SK-N-SH (cell line): ENCODE data around the gene SH3PXD2A. TPM values are rescaled to one million over a fixed set of nuclear protein-coding genes. Genes with fewer than 3 reads are reported as not detected.

Experiments used
- CTCF ChIA-PET: fragments of 300-600, 350-600 bp; formaldehyde crosslinking; extraction: SDS; loops from one replicate; lab custom pipeline; 2021; lab: Yijun Ruan, JAX
- POLR2A ChIA-PET: fragments of 350-600 bp; sonication (Branson Sonifier 250); formaldehyde crosslinking; extraction: SDS; loops from one replicate; lab custom pipeline; 2020; ENCODE audit warnings: antibody characterized with exemption, inconsistent platforms; lab: Yijun Ruan, JAX
- DNase-seq: peaks from one replicate; pipeline ENCODE4 v3.0.0; 2012
- H2AFZ ChIP-seq: fragments of 200-600 bp; sonication (generic); 2 replicates; pipeline ENCODE4 v1.8.1; 2016; ENCODE audit warnings: antibody characterized with exemption, mild to moderate bottlenecking, low read depth
- H3F3A ChIP-seq: fragments of 200-600 bp; sonication (generic); replicated peaks from 2 replicates; pipeline ENCODE3; 2016; ENCODE audit warnings: antibody characterized with exemption, mild to moderate bottlenecking; ENCODE audit not compliant: insufficient read depth
- H3K27ac ChIP-seq, 2 experiments: fragments of 200-500 bp in 1 of 2; fragments of 200-600 bp in 1 of 2; sonication (Bioruptor generic) in 1 of 2; sonication (generic), shearing (Covaris generic) in 1 of 2; 2 replicates each; pipeline versions ENCODE4 v1.5.1 to v1.6.1; 2014 to 2016; ENCODE audit warnings: low read depth in 2 of 2, inconsistent platforms in 1 of 2, low read length in 1 of 2, mild to moderate bottlenecking in 1 of 2, mixed read lengths in 1 of 2
- H3K27me3 ChIP-seq: fragments of 200-600 bp; sonication (generic), shearing (Covaris generic); 2 replicates; pipeline ENCODE4 v1.6.1; 2016; ENCODE audit warnings: mixed run types; ENCODE audit not compliant: insufficient read depth
- H3K36me3 ChIP-seq, 2 experiments: fragments of 200-500 bp in 1 of 2; fragments of 200-600 bp in 1 of 2; sonication (Bioruptor generic) in 1 of 2; sonication (generic) in 1 of 2; replicated peaks in 1 of 2; 2 replicates each; pipeline versions ENCODE3 to v1.5.1; 2014 to 2016; ENCODE audit warnings: low read length in 1 of 2, mild to moderate bottlenecking in 1 of 2; ENCODE audit not compliant: insufficient read depth in 2 of 2, control insufficient read depth in 1 of 2
- H3K4me1 ChIP-seq, 2 experiments: fragments of 200-500 bp in 1 of 2; fragments of 200-600 bp in 1 of 2; sonication (Bioruptor generic) in 1 of 2; sonication (generic), shearing (Covaris generic) in 1 of 2; 2 replicates each; pipeline versions ENCODE4 v1.5.1 to v1.6.1; 2014 to 2016; ENCODE audit warnings: low read depth in 1 of 2, low read length in 1 of 2, mixed run types in 1 of 2; ENCODE audit not compliant: insufficient read depth in 2 of 2, control insufficient read depth in 1 of 2
- H3K4me2 ChIP-seq: fragments of 200-600 bp; sonication (generic), shearing (Covaris generic); 2 replicates; pipeline ENCODE4 v1.6.1; 2017; ENCODE audit warnings: mixed run types
- H3K4me3 ChIP-seq, 2 experiments: fragments of 200-500 bp in 1 of 2; fragments of 200-600 bp in 1 of 2; sonication (Bioruptor generic) in 1 of 2; sonication (generic), shearing (Covaris generic) in 1 of 2; 2 replicates each; pipeline versions ENCODE4 v1.5.1 to v1.8.1; 2014 to 2016; ENCODE audit warnings: low read depth in 2 of 2, inconsistent platforms in 1 of 2, low read length in 1 of 2, mild to moderate bottlenecking in 1 of 2, mixed read lengths in 1 of 2, moderate library complexity in 1 of 2
- H3K79me2 ChIP-seq: fragments of 200-600 bp; sonication (generic); 2 replicates; pipeline ENCODE4 v1.8.1; 2017; ENCODE audit warnings: mild to moderate bottlenecking; ENCODE audit not compliant: insufficient read depth
- H3K9ac ChIP-seq: fragments of 200-600 bp; sonication (generic); 2 replicates; pipeline ENCODE4 v1.6.1; 2017; ENCODE audit warnings: mixed run types
- H3K9me2 ChIP-seq: fragments of 200-600 bp; sonication (generic); 2 replicates; pipeline ENCODE4 v1.6.1; 2017; ENCODE audit warnings: mixed run types
- H3K9me3 ChIP-seq: fragments of 200-600 bp; sonication (generic); 2 replicates; pipeline ENCODE4 v1.6.1; 2017; ENCODE audit warnings: mixed run types, mild to moderate bottlenecking, moderate library complexity
- H4K20me1 ChIP-seq: fragments of 200-600 bp; sonication (generic); 2 replicates; pipeline ENCODE4 v1.6.1; 2017; ENCODE audit warnings: mild to moderate bottlenecking, mixed run types; ENCODE audit not compliant: insufficient read depth
- CTCF ChIP-seq: fragments of 200-600 bp; sonication (generic); IDR thresholded peaks from 2 replicates; pipeline ENCODE4 v1.6.1; 2017; ENCODE audit warnings: antibody characterized with exemption, mild to moderate bottlenecking, moderate library complexity
- EZH2phosphoT487 ChIP-seq: fragments of 200-600 bp; sonication (generic); IDR thresholded peaks from 2 replicates; pipeline ENCODE4 v1.6.1; 2017; ENCODE audit warnings: low read depth, mixed run types, mild to moderate bottlenecking, antibody characterized with exemption, moderate library complexity, borderline replicate concordance
- FOSL2 ChIP-seq: IDR thresholded peaks from 2 replicates; pipeline ENCODE4 v1.4.0; 2012; ENCODE audit warnings: low read depth, mild to moderate bottlenecking, moderate library complexity, borderline replicate concordance
- FOXJ3 ChIP-seq: sonication (generic); formaldehyde crosslinking; IDR thresholded peaks from 2 replicates; pipeline ENCODE4 v1.5.1; 2020; ENCODE audit warnings: mild to moderate bottlenecking, missing genetic modification reagents
- NFIC ChIP-seq: IDR thresholded peaks from 2 replicates; pipeline ENCODE4 v1.4.0; 2012; ENCODE audit warnings: borderline replicate concordance
- PBX3 ChIP-seq: IDR thresholded peaks from 2 replicates; pipeline ENCODE4; 2012
- POLR2AphosphoS5 ChIP-seq: IDR thresholded peaks from 2 replicates; pipeline ENCODE4 v1.6.1; 2012; ENCODE audit warnings: low read depth, low read length
- RAD21 ChIP-seq: IDR thresholded peaks from 2 replicates; pipeline ENCODE4 v1.6.1; 2012; ENCODE audit warnings: mild to moderate bottlenecking, low read length
- SIN3A ChIP-seq: IDR thresholded peaks from 2 replicates; pipeline ENCODE4 v1.6.1; 2012; ENCODE audit warnings: low read depth, mild to moderate bottlenecking, low read length, moderate library complexity, borderline replicate concordance
- TAF1 ChIP-seq: IDR thresholded peaks from 2 replicates; pipeline ENCODE4 v1.6.1; 2012; ENCODE audit warnings: low read depth, mild to moderate bottlenecking, low read length, moderate library complexity, borderline replicate concordance
- USF1 ChIP-seq: IDR thresholded peaks from 2 replicates; pipeline ENCODE4 v1.4.0; 2012; ENCODE audit warnings: low read depth, borderline replicate concordance
- WGBS: methylation state at CpG from one replicate; pipeline ENCODE4 v1.1.6; 2017; ENCODE audit warnings: low lambda C conversion rate; 5-methylcytosine and 5-hydroxymethylcytosine counted together
- polyA plus RNA-seq, 3 experiments: library from polyadenylated mRNA; depleted of rRNA; stranded (reverse); fragments of >200 nt; gene quantifications; 2 replicates each; pipeline ENCODE4 v1.2.3, GENCODE V29; 2012

SH3PXD2A gene
- polyA plus RNA-seq, 1 of the 3 experiments (the other 2 are of a cell fraction): 2.5 TPM

GRCh38 chr10:103724074-103724473 lies 131.3 kb downstream of the SH3PXD2A start:
- ChIA-PET CTCF (interaction anchor here (1.1 to 10.9 kb wide), 5 partner anchors 11 to 131 kb away, joined by 3 to 87 read pairs (median 7); partner anchors contain the start of gene SH3PXD2A), POLR2A (interaction anchor here (2.6 kb wide), 1 partner anchor 9 kb away, joined by 17 read pairs; no protein-coding TSS in a partner anchor)
- no peaks in the 10 kb centered on the region for H3K79me2 ChIP-seq
- 90% methylated on average over 7 of the region's 8 CpGs for WGBS
- H3K36me3 ChIP-seq: no peaks in the 10 kb centered on the region
- peaks cover 0 to 64% of the 10 kb centered on the region in 2 experiments; a peak in 1 of 4 replicates for H3K4me1 ChIP-seq
- TF ChIP-seq USF1 (no peak), EZH2phosphoT487 (no peak), SIN3A (no peak), PBX3 (no peak), RAD21 (no peak), CTCF (no peak), NFIC (no peak), FOXJ3 (no peak)
- no peak overlapping the region for H3K4me3 ChIP-seq
- H3K9me3 ChIP-seq: no peaks in the 10 kb centered on the region
- H3K9me2 ChIP-seq: no peaks in the 10 kb centered on the region
- H3K27me3 ChIP-seq: no peaks in the 10 kb centered on the region
- H3K4me2 ChIP-seq: no peak overlapping the region
- H3K9ac ChIP-seq: no peak overlapping the region
- DNase-seq: no peak
- H4K20me1 ChIP-seq: no peaks in the 10 kb centered on the region
- no peak overlapping the region for H2AFZ ChIP-seq
- peak overlapping the region in 1 of 2 experiments; percentile 8; a peak in 1 of 4 replicates for H3K27ac ChIP-seq
- no peaks in the 10 kb centered on the region for H3F3A ChIP-seq

GRCh38 chr10:103723557-103723956 lies 131.8 kb downstream of the SH3PXD2A start:
- Histone ChIP-seq H3K9ac (no peak overlapping the region), H3K4me1 (peaks cover 0 to 65% of the 10 kb centered on the region in 2 experiments; a peak in 1 of 4 replicates), H3K27me3 (no peaks in the 10 kb centered on the region), H4K20me1 (no peaks in the 10 kb centered on the region), H3K4me3 (no peak overlapping the region), H3F3A (no peaks in the 10 kb centered on the region), H2AFZ (no peak overlapping the region), H3K27ac (peak overlapping the region in 1 of 2 experiments; percentile 80; a peak in 2 of 4 replicates), H3K79me2 (no peaks in the 10 kb centered on the region), H3K36me3 (no peaks in the 10 kb centered on the region), H3K9me2 (no peaks in the 10 kb centered on the region), H3K4me2 (no peak overlapping the region)
- 93% methylated on average over 3 of the region's 3 CpGs for WGBS
- CTCF ChIA-PET: interaction anchor here (1.0 to 2.5 kb wide), 6 partner anchors 10 to 131 kb away, joined by 3 to 14 read pairs (median 6); no protein-coding TSS in a partner anchor
- POLR2A ChIA-PET: interaction anchor here (0.9 to 2.6 kb wide), 2 partner anchors 10 to 113 kb away, joined by 3 to 17 read pairs; no protein-coding TSS in a partner anchor
- no peak for DNase-seq
- no peak for TF ChIP-seq TAF1
- no peak for TF ChIP-seq FOSL2
- TF ChIP-seq POLR2AphosphoS5: no peak
- no peak for TF ChIP-seq SIN3A
- TF ChIP-seq, all 33 proteins: peak for 0
- no peaks in the 10 kb centered on the region for H3K9me3 ChIP-seq
